Activated CD8-positive, alpha-beta memory T cell treated with anti-CD3 and anti-CD28 coated beads for 1 hour (primary cell): ENCODE measurements around the gene DMD.

Experiments
- DNase-seq, 2 donors: peaks; one replicate each; pipeline ENCODE4 v3.0.0-alpha.2; 2020; ENCODE audit warnings: low read depth in 1 of 2; ENCODE audit errors: extremely low read depth in 1 of 2

DMD gene

DNA sequence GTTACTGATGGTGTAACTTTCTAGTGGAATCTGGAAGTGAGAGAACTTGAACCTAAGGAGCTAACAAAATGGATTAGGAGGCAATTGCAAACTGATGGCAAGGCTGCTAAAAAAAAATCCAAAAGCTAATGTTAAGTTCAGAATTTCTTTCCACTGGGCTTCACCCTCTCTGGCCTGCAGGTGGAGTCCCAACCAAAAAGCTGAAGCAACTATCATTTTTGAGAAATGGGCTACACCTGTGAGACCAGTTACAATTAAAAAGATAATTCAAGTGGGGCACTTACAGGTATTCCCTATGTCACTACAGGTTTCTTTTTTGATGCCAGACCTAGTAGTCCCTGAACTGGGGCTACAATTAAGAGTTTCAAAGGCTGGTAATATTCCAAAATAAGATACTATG, 1997.4 kb downstream of the DMD start:
- no peak for DNase-seq

DNA sequence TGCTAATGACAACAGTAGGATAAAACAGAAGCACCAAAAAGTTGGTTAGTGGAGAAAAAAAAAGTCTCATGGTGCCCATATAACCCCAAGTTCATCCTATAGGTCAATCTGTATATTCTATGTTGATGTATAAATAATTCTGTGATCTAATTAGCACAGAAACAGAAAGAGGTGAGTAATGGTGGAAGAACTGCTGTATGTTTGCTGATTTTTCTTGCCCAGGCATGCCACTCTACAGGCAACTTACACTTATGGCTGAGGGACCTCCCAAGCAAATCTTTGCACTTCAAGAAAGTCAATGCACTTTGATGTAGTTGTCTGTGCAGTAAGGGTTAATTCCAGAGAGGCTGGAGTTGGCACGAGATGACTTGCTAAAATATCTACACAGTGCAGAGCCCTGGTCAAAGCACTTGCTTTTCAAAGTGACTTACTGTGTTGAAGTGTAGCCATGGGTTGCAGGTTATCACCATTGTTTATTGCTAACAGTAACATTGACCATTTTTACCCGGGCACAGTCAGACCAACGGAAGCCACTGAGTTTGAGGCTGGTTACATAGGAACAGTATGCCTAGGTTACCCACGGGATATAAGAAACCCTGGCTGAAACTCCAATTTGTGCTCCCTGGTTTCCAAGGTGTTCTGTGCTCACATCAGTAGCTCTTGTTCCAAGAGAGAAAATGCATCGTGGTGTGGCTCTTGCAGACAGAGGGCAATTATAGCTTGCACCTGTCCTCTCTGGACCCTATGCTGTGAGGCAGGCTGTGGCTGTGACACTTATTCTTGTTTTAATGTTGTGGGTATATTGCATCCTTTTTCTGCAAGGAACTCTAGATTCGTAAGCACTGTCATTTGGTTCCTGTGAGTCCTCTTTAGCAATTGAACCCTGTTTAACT, 1998.2 kb downstream of the DMD start:
- no peak for DNase-seq

DNA sequence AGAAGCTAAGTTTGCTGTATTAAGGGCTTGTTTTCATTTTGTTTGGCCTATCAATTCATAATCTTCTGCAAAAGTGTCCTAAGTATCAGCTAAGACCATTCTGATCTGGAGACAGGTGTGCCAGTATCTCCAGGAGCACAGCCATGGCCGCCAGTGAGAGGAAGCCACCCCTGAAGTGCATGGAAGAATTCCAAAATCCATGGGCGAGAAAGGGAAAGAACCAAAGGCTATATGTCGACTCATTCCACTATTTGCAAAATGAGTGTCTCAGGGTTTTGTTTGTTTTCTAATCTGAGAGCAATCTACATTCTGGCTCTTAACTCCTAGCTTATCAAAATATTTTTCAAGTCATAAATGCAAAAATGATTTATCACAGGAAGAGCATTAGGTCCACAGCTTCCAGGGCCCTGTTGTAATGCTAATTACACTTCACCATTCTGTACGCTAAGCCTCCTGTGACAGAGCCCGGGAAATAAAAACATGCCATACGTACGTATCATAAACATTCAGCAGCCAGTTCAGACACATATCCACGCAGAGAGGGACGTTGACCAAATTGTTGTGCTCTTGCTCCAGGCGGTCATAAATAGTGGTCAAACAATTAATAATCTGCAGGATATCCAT, 2002.2 kb downstream of the DMD start:
- DNase-seq = no peak

DNA sequence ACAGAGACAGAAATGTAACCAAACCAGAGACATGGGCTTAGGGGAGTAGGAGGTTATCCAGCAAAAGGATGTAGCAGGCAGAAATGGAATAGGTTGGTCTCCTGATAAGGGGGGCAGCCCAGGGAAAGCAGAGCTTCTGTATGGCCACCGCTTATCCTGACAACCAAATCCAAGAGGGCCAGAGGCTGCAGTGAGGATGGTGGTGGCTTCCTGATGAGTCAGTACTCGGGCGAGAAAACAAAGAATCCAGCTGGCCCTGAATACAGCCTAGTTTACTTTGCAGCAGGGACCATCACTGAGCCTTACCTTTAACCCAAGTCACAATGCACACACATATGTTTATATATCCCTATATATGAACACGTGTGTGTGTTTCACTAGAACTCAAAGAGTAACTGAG, 2009.8 kb downstream of the DMD start:
- DNase-seq = no peak

DNA sequence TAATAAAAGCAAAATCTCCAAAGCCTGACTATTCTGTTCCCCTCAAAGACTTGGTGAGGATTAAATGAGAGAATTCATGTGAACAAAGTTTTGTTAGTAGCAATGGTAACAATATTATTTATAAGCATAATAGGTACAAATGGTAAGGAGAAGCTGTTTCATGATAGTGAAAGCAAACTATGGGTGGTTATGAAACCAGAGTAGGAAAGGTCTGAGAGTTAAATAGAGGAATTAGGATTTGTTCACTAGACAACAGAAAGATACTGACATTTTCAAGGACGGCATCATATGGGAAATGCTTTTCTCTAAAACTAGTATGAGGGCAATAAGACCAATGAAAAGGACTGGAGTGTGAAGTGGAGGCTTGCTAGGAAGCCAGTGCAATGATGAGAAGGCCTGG, 2010.9 kb downstream of the DMD start:
- no peak for DNase-seq

DNA sequence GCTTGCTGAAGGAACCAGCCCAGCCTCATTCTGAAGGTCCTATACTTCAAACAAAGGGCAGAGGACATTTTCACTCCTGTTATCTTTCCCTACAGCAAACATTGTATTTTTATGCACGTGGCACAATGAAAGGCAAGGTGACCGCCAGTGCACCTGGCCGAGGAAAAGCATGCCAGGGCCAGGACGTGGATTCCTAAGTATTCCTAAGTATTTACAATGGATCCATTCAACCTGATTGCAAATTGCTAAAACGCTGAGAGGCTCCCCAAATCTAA, 2011.6 kb downstream of the DMD start:
- DNase-seq = no peak

DNA sequence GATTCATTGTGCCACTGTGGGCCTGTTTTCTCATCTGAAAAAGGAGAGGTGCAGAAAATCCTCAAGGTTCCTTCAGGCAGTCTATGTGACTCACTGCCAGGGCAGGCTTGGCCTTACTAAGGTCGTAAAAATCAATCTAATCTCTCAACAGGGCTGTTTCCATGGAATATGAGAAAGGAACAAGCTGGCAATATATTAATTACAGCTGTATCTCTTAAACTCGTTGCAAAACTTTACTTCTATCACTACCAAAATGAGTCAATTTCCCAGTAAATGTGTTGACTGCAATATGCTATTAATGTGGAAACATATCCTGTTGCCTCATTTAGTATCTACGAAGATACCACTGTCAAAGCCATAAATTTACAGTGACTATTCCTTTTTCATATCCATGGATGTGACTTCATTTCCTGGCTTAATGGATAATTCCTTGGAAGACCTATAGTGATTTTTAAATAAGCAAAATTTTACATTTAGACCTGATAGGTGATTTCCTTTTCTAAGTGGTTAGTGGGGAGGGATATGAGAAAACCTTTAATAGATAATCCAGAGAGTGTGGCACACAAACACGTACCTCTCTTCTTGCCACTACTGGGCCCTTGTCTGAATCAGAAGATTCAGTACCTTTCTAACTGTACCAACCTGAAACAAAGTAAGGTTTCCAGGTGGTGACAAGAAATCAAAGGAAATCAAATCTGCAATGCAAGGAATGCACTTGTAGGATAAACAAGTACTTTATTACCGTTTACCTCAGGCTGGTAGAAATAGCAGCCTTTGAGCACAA, 2012.1 kb downstream of the DMD start:
- DNase-seq = no peak

DNA sequence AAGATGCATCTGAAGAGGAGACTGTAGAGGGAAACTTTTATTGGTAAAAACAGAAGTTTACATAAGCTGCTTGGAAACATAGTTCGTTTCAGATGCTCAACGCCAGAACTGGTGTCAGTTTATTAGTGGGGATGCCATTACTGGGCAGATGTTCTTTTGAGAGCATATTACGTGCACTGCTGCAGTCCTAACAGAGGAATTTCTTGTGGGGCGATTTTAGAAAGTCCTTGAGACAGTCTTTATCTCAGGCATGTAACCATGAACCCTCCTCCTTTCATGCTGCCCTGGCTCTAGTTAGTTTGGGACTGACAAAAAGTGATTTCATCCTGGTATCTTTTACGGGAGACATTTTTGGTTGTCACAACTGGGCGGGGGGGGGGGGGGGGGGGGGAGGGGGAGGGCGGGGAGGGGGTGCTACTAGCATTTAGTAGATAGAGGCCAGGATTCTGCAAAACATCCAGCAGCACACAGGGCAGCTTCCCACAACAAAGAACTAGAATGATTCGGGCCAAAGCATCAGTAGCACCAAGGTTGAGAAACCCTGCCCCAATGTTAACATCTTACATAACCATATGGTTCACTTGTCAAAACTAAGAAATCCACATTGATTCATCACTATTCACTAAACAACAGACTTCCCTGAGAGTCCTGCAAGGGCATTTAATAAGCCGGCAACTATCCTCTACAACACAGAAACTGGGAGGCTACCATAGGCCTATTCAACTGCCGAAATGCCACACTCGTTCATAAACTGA, 2021.0 kb downstream of the DMD start:
- no peak for DNase-seq

DNA sequence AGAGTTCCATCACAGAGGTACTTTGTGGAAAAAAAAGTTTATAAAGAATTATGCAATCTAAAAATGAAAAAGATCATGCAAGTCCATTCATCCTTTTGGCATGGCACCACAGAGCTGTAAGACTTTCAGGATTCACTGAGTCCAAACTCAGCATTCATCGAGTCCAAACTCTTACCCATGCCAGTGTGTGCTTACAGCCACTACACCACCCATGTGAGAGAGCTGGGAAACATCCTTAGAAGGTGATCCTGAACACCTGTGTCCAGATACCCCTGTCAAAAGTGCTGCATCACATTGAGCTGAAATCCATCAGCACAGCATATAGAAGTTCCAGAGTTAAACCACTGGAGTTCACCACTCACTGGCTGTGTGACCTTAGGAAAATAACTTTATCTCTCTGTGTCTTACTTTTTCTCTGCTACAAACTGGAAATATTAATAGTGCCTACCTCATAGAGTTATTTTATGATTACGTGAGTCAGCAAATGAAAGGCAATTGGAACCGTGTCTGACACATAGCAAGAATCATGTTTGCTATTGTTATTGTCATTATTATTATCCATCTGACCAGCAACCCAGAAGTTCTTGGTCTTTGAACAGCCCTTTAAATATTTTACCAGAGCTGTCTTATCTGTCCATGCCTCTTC, 2024.5 kb downstream of the DMD start:
- DNase-seq = no peak

DNA sequence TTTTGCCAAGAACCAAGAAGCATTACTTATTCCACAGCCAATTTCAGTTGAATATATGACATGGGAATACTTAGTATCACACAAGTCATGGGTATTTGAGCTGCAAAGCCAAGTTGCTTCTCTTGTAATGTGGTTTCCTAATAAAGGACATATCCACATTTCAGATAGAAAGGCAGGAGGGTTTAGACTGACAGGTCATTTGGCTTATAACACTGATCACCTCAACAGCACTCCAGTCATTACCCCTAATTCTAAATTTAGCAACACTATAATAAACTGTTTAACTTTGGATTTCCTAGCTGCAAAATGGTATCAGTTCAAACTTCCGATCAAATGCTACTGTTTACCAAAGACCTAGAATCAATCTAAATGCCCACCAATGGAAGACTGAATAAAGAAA, 2025.5 kb downstream of the DMD start:
- no peak for DNase-seq

DNA sequence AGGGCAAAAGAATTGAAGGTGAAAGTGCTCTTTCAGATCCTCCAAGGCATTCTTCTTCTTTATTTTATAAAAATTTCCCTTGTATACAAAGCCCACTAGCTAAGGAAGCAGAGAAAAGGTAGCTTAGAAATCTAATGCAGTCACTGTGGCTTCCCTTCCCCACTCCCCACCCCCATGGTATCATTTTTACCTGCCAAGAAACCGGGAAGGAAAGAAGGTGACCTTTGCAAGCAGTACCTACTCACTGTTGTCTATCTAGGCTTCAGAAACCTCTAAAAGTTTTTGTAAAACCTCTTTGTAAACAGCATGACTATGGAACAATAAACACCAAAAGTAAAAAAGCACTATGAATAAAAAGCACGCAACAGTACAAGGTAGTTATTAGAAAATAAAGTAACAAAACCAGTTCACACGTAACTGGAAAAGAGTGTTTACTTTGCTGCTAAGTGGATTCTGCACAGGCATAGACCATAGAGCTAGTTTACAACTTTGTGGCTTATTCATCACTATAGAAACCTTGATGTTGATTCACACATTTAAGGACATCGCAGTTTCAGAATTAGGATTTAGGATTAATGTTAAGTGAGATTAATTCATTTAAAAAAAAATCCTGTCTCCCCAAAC, 2029.9 kb downstream of the DMD start:
- DNase-seq = no peak

DNA sequence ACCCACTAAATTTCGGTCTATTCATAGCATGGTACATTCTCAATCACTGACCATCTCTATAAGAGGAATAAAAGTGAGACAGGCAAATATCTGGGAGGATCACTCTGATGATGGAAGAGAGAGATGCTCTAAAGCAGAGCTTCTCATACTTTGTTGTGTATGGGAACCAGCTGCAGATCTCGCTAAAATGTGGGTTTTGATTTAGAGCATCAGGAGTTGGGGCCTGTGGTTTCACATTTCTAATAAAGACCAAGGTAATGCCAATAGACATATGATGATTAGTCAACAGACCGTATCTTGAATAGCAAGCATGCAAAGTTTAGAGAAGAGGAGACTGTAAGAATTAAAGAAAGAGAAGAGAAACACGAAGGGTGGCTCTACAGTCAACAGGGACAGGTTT, 2032.1 kb downstream of the DMD start:
- DNase-seq = no peak

DNA sequence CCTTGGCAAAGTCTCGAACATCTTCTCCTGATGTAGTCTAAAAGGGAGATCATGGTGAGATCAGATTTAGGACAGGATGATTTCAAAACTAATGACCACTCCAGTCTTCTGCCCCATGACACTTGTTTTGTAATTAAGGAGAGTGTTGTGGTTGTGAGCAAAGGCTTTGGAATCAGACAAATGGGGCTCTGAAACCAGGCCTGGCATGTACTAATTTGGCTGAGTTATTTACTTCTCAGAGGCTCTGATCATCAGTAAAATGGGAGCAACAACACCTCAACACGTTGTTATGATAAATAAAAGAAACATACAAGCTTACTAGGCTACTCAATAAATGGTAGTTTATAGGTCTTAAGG, 2032.6 kb downstream of the DMD start:
- no peak for DNase-seq

DNA sequence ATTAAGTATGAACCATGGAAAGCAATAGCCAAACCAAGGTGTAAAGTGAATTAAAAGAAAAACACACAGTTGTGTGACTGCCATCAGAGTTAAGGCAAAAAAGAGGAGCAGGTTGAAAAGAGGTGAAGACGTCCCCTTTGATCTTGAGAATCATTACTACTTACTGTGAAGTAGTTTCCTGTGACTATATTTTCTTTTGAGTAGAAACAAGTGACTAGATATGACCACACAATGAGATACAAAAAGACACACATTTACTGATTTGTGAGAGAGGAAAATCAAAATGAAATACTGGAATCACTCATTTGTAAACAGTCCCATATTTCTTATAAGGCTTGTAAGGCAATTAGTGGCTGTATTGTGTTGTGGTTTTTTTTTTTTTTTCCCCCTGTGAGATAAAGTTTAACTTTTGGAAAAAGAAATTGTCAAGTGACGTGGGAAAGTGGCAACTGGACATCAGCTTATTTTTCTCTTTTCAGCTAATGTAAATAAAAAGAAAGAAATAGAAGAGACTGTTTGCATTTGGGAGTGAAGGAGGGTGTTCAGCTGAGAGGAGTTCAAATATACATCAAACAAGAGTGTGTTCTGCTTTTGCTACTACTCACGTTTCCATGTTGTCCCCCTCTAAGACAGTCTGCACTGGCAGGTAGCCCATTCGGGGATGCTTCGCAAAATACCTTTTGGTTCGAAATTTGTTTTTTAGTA, 2033.1 kb downstream of the DMD start:
- DNase-seq = no peak

DNA sequence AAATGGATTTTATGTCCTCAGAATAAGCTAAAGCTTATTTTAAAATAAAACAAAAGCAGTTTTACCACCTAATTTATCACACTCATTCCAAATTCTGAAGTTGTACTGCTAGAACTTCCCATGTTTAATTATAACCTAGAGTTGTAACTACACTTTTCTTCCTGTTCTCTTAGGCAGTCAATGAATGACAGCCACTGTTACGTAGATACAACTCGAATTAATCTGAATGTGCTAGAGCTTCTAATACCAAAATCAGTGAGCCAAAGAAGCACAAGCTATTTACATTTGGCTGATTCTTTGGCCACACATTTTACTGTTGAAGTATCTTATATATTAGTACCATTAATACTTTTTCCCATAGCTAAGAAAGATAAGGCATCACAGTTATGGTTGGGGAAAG, 2040.6 kb downstream of the DMD start:
- no peak for DNase-seq

DNA sequence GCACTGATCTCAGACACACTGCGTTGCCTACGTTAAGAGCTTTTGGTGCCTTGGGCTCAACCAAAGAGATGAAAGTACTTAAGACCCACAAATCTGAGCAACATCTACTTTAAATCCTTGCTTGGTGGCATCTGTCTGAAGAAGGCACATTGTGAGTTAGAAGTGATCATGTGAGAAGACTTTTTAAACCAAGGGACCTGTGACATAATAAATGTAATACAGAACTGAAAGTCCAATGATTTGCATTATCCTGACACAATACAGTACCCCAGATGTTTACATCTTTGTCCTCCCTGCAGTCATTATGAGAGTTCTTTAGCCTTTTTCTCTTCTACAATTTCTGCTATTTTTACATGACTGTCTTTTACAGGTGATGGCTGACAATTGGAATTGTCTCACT, 2042.8 kb downstream of the DMD start:
- DNase-seq = no peak

DNA sequence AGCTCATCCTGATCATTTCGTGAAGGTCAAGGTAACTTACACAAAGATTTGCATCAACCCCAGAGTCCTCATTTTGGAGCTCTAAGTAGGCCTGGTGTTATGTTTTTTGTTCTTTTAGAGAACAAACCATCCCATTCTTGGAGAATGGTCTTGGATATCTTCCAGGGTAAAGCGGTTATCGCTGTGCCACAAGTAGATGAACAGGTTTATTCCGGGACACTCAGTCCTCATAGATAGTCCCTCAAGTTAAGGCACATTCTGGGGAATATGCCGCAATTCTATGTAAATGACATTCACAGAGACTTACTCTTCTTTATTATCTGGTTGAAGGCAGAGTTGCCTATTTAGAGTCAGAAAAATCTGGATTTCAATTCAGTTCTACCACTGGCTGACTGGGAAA, 2044.5 kb downstream of the DMD start:
- no peak for DNase-seq

DNA sequence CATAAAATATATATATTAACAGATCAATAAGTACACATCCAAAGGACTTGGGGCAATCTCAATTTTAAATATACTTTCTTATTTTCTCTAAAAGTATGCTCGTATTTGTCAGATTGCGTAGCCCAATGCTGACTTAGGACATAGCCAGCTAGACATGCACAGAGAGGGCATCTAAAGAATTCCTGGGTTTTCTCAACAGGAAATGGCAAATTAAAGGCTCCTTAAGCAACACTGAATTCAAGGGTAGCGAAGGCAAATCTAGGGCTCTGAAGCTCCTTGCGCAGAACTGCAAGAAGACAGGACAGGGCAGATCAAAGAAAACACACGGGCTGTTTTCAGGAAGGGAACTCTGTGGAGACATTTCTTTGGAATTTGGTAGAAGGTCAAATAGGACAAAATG, 2044.9 kb downstream of the DMD start:
- DNase-seq = no peak

DNA sequence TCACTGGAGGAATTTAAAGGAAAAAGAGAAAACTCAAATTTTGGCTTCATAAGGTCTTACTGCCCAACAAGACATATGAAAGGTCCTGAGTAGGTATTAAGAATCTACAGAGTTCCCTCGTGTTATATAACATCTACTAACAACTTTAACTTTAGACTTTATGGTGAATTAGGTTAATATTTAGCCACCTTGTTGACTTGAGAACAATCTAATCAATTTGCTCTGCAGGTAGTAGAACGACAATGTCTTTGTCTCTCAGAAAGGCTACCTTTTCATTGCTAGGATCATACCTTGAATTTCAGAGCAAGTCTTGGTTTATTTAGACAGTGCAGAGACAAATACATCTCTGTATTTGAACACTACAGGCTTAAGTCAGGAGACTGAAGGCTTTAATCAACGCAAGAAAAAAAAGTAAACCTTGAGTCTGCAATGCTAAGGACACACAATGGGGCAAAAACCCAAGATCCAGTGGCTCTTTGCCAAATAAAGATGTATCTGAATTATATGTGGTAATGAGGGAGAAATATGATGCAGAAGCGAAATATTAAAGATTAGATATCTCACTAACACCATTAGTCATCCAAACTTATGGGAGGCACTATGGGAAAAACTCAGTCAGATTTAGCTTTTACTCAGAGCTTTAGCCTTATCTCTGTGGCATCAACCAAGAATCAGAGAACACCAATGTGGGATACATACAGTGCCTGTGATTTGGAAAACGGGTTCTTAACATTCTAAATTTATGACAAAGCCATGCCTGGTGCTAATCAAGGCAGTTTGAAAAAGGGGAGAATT, 2045.9 kb downstream of the DMD start:
- DNase-seq = no peak
